Activated CD8-positive, alpha-beta T cell treated with anti-CD3 and anti-CD28 coated beads for 36 hours (primary cell): ENCODE results near the gene SLC26A8. TPM values are rescaled to one million over a fixed set of nuclear protein-coding genes. Genes with fewer than 3 reads are reported as not detected.

ENCODE experiments used
- ATAC-seq: fragments of 200-7000 bp; cut with Tn5 transposase; one replicate; pipeline ENCODE4 v1.10.0; 2021; ENCODE audit warnings: mild to moderate bottlenecking, moderate library complexity
- CTCF ChIA-PET: fragments of 350-600 bp; sonication (Branson Sonifier 250); formaldehyde crosslinking; loops from one replicate; lab custom pipeline; 2021; ENCODE audit warnings: antibody characterized with exemption; lab: Charles Lee
- POLR2A ChIA-PET: fragments of 350-600 bp; sonication (Branson Sonifier 250); formaldehyde crosslinking; loops from one replicate; lab custom pipeline; 2021; ENCODE audit warnings: antibody characterized with exemption; lab: Charles Lee
- DNase-seq: peaks from one replicate; pipeline ENCODE4 v3.0.0-alpha.2; 2020
- H3K27ac Mint-ChIP-seq: one replicate; pipeline ENCODE4 v1.8.0; 2021; ENCODE audit warnings: mild to moderate bottlenecking, mixed read lengths
- H3K27me3 Mint-ChIP-seq: one replicate; pipeline ENCODE4 v1.8.0; 2021; ENCODE audit warnings: mixed read lengths
- H3K36me3 Mint-ChIP-seq: one replicate; pipeline ENCODE4 v1.8.0; 2021; ENCODE audit warnings: low read depth, mixed read lengths
- H3K4me1 Mint-ChIP-seq: one replicate; pipeline ENCODE4 v1.8.0; 2021; ENCODE audit warnings: low read depth, mixed read lengths
- H3K4me3 Mint-ChIP-seq: one replicate; pipeline ENCODE4 v1.8.0; 2021; ENCODE audit warnings: mild to moderate bottlenecking, moderate library complexity, mixed read lengths
- H3K9me3 Mint-ChIP-seq: one replicate; pipeline ENCODE4 v1.8.0; 2021; ENCODE audit warnings: mixed read lengths
- intact Hi-C: fragments of 100-400 bp; cut with micrococcal nuclease; formaldehyde crosslinking; loops from one replicate; pipeline ENCODE4 v1.10.0; 2022
- total RNA-seq, 2 experiments: library from RNA; stranded (reverse); gene quantifications; one replicate each; pipeline ENCODE4 v1.2.3, GENCODE V29; 2021
- TF ChIP-seq, protein P1 (sequence below): fragments of 200-600 bp; IDR thresholded peaks from one replicate; pipeline ENCODE4 v1.8.0; 2022; ENCODE audit warnings: antibody characterized with exemption, mild to moderate bottlenecking

The SLC26A8 gene
- total RNA-seq, 2 experiments from 2014 or later, result not detected

DNA sequence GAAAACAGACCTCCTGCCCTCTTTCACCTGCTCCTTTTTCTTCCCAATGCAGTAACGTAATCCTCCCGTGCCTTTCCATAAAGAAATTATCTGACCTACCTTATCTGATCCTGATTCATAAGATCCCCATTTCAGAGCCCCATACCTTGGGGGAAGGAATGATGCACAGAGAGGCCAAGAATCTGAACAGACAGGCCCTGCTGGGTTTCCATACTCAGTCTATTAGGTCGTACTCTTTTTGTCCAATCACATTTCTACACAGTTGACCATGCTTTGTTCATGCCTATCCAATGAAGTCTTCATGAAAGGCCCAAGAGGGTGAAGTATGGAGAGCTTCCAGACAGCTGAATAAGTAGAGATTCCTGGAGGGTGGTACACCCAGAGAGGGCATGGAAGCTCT, 128.9 kb downstream of the SLC26A8 start:
- Mint-ChIP-seq H3K4me1 (peaks cover 11% of the 10 kb centered on the region), H3K27me3 (no peaks in the 10 kb centered on the region), H3K4me3 (no peak overlapping the region), H3K9me3 (peaks cover 3% of the 10 kb centered on the region), H3K27ac (no peak overlapping the region), H3K36me3 (peaks cover 35% of the 10 kb centered on the region)
- intact Hi-C loops, result no loop called here
- CTCF ChIA-PET, result interaction anchor here (1.2 kb wide), 1 partner anchor 9 kb away, joined by 3 read pairs; no protein-coding TSS in a partner anchor
- POLR2A ChIA-PET, result no interaction called here
- DNase-seq, result no peak
- TF ChIP-seq, protein P1, sequence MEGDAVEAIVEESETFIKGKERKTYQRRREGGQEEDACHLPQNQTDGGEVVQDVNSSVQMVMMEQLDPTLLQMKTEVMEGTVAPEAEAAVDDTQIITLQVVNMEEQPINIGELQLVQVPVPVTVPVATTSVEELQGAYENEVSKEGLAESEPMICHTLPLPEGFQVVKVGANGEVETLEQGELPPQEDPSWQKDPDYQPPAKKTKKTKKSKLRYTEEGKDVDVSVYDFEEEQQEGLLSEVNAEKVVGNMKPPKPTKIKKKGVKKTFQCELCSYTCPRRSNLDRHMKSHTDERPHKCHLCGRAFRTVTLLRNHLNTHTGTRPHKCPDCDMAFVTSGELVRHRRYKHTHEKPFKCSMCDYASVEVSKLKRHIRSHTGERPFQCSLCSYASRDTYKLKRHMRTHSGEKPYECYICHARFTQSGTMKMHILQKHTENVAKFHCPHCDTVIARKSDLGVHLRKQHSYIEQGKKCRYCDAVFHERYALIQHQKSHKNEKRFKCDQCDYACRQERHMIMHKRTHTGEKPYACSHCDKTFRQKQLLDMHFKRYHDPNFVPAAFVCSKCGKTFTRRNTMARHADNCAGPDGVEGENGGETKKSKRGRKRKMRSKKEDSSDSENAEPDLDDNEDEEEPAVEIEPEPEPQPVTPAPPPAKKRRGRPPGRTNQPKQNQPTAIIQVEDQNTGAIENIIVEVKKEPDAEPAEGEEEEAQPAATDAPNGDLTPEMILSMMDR, result no peak
- ATAC-seq, result no peak

GRCh38 chr6:35894776-35895175, 129.7 kb downstream of the SLC26A8 start:
- Mint-ChIP-seq H3K36me3 (peaks cover 34% of the 10 kb centered on the region), H3K4me1 (peaks cover 11% of the 10 kb centered on the region), H3K9me3 (peaks cover 3% of the 10 kb centered on the region), H3K27me3 (no peaks in the 10 kb centered on the region), H3K27ac (no peak overlapping the region), H3K4me3 (no peak overlapping the region)
- DNase-seq (no peak), ATAC-seq (no peak)
- TF ChIP-seq, protein P1, result no peak
- CTCF ChIA-PET, result no interaction called here
- POLR2A ChIA-PET, result no interaction called here
- intact Hi-C loops, result no loop called here

Other genes starting within 250 kb of the SLC26A8 start
- gene CLPSL2, start 248.0 kb downstream of the SLC26A8 start, total RNA-seq, result not detected
- gene CLPSL1, start 243.6 kb downstream of the SLC26A8 start, total RNA-seq, result not detected
- gene CLPS, start 227.3 kb downstream of the SLC26A8 start, total RNA-seq, result not detected
- gene LHFPL5, start 219.3 kb downstream of the SLC26A8 start, total RNA-seq, result not detected
- 100 to 1,000 TPM; 117 to 133 TPM for gene SRPK1, start 103.5 kb downstream of the SLC26A8 start, total RNA-seq
- 10 to 100 TPM; 45.7 to 49.8 TPM for gene MAPK14, start 3.2 kb upstream of the SLC26A8 start, total RNA-seq
- gene MAPK13, start 105.9 kb upstream of the SLC26A8 start, total RNA-seq, result 10 to 100 TPM; 60.4 to 60.9 TPM
- gene BRPF3, start 172.1 kb upstream of the SLC26A8 start, total RNA-seq, result 10 to 100 TPM; 15.1 to 20.9 TPM
- not detected for gene PNPLA1, start 245.4 kb upstream of the SLC26A8 start, total RNA-seq